GM21786 (cell line): Measurements from ENCODE around the gene SLC7A5.
"Not testable (repeated sequence)": the region's sequence is repeated elsewhere in the genome, so short reads cannot be mapped to it uniquely, and the experiment has no call there.

ENCODE experiments used
- ATAC-seq: cut with Tn5 transposase; IDR thresholded peaks from one replicate; pipeline ENCODE4 v1.9.1; 2021; ENCODE audit not compliant: unreplicated experiment

SLC7A5 gene

GRCh38 chr16:87888346-87888745 is 19.0 kb upstream of the SLC7A5 start:
- not testable (repeated sequence) for ATAC-seq

GRCh38 chr16:87887931-87888330 is 18.6 kb upstream of the SLC7A5 start:
- ATAC-seq, result not testable (repeated sequence)

- ATAC-seq, result not testable (repeated sequence)
These were observed 16.2 kb upstream of the SLC7A5 start for GRCh38 chr16:87885371-87885967.

- ATAC-seq, result no peak
These were observed 13.2 kb upstream of the SLC7A5 start for GRCh38 chr16:87882436-87883019.

GRCh38 chr16:87881324-87882200 is 12.3 kb upstream of the SLC7A5 start:
- no peak for ATAC-seq

GRCh38 chr16:87880117-87880696 is 10.9 kb upstream of the SLC7A5 start:
- ATAC-seq, result no peak

GRCh38 chr16:87879411-87880013 is 10.2 kb upstream of the SLC7A5 start:
- ATAC-seq, result not testable (repeated sequence)

- no peak for ATAC-seq
These were observed 9.4 kb upstream of the SLC7A5 start for GRCh38 chr16:87878704-87879103.

GRCh38 chr16:87877942-87878507 is 8.7 kb upstream of the SLC7A5 start:
- ATAC-seq, result no peak

- ATAC-seq, result no peak
These were observed 5.5 kb upstream of the SLC7A5 start for GRCh38 chr16:87874639-87875427.

- ATAC-seq, result not testable (repeated sequence)
These were observed 1.3 kb upstream of the SLC7A5 start for GRCh38 chr16:87870418-87871291.

- ATAC-seq, result not testable (repeated sequence)
These were observed 641 bp upstream of the SLC7A5 start for GRCh38 chr16:87869879-87870417.

- not testable (repeated sequence) for ATAC-seq
These were observed 865 bp downstream of the SLC7A5 start for GRCh38 chr16:87868254-87869029.

GRCh38 chr16:87865902-87866555 is 3.3 kb downstream of the SLC7A5 start:
- not testable (repeated sequence) for ATAC-seq

- no peak for ATAC-seq
These were observed 4.8 kb downstream of the SLC7A5 start for GRCh38 chr16:87864331-87864989.

GRCh38 chr16:87863327-87863635 is 6.0 kb downstream of the SLC7A5 start:
- ATAC-seq, result not testable (repeated sequence)
